HG02970 (cell line): Measurements from ENCODE around the gene ZNF157.
A peak's percentile ranks its signal among the peaks of the same experiment; 100 is the strongest.
"Not testable (repeated sequence)": the region's sequence is repeated elsewhere in the genome, so short reads cannot be mapped to it uniquely, and the experiment has no call there.

Experiments used
- ATAC-seq: cut with Tn5 transposase; IDR thresholded peaks from one replicate; pipeline ENCODE4 v1.9.1; 2021; ENCODE audit warnings: mild to moderate bottlenecking, moderate library complexity, moderate number of reproducible peaks; ENCODE audit not compliant: unreplicated experiment, low FRiP score

ZNF157 gene

DNA sequence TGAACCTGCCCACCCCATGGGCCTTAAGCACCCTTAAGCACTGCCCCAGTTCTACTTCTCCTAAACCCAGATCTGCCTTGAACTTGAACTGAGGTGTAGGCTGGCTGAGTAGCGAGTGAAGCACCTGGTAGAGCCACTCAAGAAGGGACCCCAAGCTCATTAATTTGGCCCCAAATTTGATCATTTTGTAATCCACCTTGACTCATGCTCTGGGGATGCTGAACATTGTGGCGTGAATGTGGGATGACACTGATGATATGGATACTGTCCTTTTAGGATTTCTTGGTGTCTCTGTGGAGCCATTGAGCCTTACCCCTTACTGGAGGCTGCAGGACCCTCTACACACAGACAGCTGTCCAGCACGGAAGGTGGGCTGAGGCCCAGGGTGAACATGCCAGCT is at the start of gene ZNF157:
TSS of gene ZNF157 (plus strand) at position 301 of the 400 bp plus-strand sequence. CDS start at position 392, 91 bp downstream.
- no peak for ATAC-seq

DNA sequence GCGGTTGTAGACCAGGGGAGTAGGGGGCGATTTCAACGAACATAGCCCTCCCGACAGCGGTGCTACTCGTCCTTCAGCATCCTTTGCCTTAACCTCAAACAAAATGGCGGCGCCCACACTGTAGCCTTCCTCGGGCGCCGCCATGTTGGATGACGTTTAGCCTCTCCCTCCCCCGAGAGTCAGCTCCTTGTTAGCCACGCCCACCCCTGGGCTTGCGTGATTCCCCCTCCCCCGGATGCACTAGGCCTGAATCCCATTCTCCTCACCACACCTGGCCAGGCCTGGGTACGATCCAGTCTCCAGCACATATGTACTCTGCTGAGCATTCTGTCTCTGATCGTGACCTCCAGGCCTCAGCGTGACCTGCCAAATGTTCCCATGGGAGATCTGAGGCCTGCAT is 49.0 kb upstream of the ZNF157 start:
- no peak for ATAC-seq

- no peak for ATAC-seq
These were observed 48.5 kb upstream of the ZNF157 start for GRCh38 chrX:47321823-47322371.

DNA sequence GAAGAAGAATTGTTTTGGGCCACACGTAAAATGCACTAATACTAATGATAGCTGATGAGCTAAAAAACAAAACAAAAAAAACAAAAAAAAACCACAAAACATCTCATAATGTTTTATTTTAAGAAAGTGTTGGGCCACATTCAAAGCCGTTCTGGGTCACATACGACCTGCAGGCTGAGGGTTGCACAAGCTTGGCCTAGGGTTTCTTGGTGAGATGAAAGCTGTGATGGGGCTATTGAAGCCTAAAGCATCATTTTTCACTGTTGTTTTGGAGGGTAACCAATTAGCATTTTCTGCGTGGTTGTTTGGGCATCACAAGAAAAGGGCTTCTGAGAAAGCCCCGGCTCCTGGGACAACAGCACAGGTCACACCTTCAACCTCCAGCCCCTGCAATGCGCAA is 42.5 kb upstream of the ZNF157 start:
- no peak for ATAC-seq

DNA sequence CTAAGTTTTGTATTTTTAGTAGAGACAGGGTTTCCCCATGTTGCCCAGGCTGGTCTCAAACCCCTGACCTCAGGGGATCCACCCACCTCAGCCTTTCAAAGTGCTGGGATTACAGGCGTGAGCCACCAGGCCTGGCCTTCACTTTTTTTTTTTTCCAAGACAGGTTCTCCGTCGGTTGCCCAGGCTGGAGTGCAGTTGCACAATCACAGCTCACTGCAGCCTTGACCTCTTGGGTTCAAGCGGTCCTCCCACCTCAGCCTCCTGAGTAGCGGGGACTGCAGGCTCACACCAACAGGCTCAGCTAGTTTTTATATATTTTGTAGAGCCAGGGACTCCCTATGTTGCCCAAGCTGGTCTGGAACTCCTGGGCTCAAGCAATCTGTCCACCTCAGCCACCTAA is 37.6 kb upstream of the ZNF157 start:
- not testable (repeated sequence) for ATAC-seq

DNA sequence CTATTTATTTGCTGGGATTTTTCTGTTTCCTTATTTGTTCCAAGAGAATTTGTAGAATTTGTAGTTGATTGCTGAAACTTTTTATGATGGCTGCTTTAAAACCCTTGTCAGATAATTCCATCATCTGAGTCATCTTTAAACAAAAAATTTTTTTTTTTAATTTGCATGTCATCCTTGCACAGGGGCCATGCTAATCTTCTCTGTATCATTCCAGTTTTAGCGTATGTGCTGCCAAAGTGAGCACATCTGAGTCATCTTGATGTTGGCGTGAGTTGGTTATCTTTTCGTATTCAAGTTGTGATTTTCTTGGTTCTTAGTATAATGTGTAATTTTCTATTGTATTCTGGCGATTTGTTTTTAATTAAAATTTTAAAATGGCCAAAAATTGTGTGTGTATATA is 18.7 kb upstream of the ZNF157 start:
- ATAC-seq: no peak

DNA sequence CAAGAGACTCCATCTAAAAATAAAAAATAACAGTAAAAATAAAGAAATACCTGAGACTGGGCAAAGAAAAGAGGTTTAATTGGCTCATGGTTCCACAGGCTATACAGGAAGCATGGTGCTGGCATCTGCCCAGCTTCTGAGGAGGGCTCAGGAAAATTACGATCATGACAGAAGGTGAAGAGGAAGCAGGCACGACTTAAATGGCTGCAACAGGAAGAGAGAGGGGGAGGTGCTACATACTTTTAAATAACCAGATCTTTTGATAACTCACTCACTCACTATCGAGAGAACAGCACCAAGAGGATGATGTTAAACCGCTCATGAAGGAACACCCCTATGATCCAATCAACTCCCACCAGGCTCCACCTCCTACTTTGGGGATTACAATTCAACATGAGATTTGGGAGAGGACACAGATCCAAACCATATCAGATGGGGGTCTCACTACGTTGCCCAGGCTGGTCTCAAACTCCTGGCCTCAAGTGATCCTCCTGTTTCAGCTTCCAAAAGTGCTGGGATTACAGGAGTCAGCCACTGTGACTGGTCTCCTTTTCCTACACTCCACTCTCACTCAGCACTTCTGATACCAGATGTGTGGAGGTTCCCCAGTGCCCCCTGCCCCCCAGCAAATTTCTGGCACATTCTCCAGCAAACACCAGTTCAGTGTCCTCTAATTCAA is 11.9 kb upstream of the ZNF157 start:
- ATAC-seq: no peak

DNA sequence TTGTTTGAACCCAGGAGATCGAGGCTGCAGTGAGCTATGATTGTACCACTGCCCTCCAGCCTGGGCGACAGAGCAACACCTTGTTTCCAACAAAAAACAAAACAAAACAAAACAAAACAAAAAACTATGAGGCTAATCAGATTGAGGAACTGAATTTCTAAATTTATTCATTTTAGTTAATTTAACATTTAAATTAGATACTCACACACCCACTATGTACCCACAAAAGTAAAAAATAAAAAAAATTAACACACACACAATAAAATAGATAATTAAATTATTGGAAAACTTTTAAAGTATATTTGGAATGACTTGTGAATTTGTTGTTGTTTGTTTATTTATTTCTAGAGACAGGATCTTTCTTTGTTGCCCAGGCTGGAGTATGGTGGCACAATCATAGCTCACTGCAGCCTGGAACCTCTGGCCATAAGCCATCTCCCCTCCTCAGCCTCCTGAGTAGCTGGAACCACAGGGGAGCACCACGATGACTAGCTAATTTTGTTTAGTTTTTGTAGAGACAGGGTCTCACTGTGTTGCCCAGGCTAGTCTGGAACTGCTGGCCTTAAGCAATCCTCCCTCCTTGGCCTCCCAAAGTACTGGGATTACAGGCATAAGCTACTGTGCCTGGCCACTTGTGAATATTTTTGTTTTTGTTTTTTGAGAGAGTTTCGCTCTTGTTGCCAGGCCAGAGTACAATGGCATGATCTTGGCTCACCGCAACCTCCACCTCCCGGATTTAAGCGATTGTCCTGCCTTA is 9.8 kb upstream of the ZNF157 start:
- ATAC-seq: no peak

- peak; percentile 78 for ATAC-seq
These were observed 8.6 kb upstream of the ZNF157 start for GRCh38 chrX:47361538-47362511.

- ATAC-seq: no peak
These were observed 4.2 kb upstream of the ZNF157 start for GRCh38 chrX:47366041-47366722.

DNA sequence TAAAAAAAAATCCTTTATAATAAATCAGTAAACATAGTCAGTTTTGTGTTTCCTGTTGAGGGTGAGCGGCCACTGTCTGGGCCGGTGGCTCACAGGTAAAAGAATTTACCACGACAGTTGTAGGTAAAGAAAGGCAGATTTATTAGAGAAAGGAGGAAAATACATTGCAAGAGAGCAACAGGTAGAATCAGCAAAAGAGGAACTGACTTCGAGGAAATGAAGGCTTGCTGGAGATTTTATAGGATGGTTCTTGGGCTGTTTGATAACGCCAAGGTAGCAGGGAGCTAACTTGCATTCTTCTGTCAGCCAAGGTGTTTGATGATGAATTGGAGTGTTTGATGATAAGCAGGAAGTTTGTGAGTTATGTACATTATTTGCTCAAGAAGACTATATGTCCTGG is 2.8 kb downstream of the ZNF157 start:
- ATAC-seq: no peak

- ATAC-seq: no peak
These were observed 9.9 kb downstream of the ZNF157 start for GRCh38 chrX:47380268-47380667.

DNA sequence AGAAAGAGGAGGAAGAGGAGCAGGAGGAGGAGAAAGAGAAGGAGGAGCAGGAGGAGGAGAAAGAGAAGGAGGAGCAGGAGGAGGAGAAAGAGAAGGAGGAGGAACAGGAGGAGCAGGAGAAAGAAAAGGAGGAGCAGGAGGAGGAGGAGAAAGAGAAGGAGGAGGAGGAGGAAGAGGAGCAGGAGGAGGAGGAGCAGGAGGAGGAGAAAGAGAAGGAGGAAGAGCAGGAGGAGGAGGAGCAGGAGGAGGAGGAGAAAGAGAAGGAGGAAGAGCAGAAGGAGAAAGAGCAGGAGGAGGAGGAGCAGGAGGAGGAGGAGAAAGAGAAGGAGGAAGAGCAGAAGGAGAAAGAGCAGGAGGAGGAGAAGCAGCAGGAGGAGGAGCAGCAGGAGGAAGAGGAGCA is 10.5 kb downstream of the ZNF157 start:
- not testable (repeated sequence) for ATAC-seq

GRCh38 chrX:47384502-47384901 is 14.1 kb downstream of the ZNF157 start:
- no peak for ATAC-seq

DNA sequence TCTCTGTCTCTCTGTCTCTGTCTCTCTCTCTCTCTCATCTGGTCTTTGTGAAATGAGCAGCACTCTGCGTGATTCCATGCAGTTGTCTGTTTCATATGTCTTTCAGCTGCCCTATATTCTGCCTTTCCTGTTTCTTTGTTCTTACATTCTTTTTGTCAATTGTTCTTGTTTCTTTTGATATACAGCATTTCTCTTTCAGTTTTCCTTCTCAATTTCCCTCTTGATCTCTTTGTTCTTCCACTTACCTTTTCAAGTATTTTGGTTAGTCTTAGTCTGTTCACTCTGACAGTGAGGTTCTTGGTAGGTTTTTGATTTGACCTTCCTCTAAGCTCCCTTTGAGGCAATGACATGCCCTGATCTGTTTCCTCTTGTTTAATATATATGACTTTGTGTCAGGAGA is 20.4 kb downstream of the ZNF157 start:
- ATAC-seq: no peak

DNA sequence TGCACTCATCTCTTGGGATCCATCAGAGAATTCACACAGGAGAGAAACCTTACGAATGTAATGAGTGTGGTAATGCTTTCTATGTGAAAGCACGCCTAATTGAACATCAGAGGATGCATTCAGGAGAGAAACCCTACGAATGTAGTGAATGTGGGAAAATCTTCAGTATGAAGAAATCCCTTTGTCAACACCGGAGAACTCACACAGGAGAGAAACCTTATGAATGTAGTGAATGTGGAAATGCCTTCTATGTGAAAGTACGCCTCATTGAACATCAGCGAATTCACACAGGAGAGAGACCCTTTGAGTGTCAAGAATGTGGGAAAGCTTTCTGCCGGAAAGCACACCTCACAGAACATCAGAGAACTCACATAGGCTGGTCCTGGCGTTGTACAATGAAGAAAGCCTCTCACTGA is 42.8 kb downstream of the ZNF157 start:
- no peak for ATAC-seq

DNA sequence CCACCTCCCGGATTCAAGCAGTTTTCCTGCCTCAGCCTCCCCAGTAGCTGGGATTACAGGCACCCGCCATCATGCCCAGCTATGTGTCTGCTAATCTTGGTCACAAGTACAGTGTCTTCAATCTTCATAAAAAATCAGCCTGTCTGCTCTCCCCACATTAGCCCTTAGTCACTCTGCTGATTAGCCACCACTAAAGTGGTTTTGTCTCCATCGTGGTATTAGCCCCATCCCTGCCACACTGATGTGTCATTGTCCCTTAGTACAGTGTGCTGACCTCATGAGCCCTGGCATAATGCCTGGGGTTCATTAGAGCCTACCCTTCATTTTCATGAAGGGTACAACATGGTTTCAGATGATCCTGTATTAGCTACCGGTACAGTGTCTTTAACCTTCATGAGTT is 49.9 kb downstream of the ZNF157 start:
- ATAC-seq: no peak

- ATAC-seq: no peak
These were observed 50.6 kb downstream of the ZNF157 start for GRCh38 chrX:47420962-47421361.

DNA sequence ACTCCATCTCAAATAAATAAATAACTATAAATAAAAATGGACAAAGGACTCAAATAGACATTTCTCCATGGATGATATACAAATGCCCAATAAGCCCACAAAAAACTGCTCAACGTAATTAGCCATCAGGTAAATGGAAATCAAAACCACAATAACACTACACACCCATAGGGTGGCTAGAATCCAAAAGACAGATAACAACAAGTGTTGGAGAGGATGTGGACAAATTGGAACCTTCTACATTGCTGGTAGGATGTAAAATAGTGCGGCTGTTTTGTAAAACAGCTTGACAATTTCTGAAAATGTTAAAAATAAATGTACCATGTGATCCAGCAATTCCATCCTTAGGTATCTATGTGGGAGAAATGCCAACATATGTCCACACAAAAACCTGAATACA is 52.1 kb downstream of the ZNF157 start:
- ATAC-seq: no peak

DNA sequence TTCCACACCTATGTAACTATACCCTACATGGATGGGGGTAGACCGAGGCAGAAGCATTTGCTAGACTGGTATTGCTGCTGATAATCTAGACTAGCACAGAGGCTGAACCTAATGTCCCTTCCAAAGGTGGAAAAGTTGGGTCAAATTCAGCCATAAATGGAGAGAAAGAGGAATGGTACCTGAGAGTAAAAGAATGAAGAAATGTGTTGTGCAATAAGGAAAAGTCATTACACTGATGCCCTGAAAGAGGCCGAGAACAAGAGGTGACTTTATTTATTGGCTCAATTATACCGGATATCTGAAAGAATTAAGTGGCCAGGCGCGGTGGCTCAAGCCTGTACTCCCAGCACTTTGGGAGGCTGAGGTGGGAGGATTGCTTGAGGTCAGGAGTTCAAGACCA is 60.5 kb downstream of the ZNF157 start:
- no peak for ATAC-seq
